GM23248 (cell line): ENCODE data around the gene SLC44A3.

Source experiments
- EZH2 ChIP-seq: fragments of 200-600 bp; sonication (generic); IDR thresholded peaks from 2 replicates; pipeline ENCODE4 v1.6.1; 2018; ENCODE audit warnings: antibody characterized with exemption, mild to moderate bottlenecking; ENCODE audit not compliant: insufficient read depth, poor library complexity, severe bottlenecking
- EZH2phosphoT487 ChIP-seq: fragments of 200-600 bp; sonication (generic); IDR thresholded peaks from 2 replicates; pipeline ENCODE4 v1.6.1; 2018; ENCODE audit warnings: antibody characterized with exemption, moderate library complexity, mild to moderate bottlenecking, low read depth; ENCODE audit not compliant: insufficient read depth

DNA sequence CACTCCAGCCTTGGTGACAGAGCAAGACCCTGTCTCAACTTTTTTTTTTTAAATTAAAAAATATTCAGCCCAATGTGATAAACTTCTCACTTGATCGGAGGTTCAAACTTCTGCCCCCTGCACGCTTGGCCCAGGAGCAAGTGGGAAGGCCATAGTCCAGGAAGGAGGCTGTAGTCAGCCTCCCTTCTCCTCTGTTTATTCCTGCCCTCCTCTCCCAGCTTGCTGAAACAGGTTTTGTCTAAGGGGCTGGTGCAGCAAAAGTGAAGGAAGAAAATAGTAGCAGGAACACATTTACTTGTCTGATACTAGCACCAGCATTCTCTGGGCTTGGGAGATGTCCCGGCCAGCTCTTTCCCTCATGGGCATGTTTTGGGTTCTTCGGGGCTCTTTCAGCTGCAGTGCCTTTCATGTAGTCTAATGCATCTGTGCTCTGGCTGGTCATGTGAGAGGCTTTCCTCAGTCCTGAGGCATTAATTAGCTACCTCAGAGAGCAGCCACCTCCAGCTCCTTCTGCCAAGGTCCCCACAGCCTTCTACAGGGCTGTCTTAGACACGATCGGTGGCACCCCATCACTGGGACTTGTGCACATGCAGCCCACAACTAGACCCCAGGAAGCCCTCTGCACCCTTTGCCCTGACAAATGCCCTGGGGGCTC lies 12.9 kb downstream of the SLC44A3 start:
- TF ChIP-seq EZH2 (no peak), EZH2phosphoT487 (no peak)
